Measurements from ENCODE around the gene ADORA3.

The ADORA3 gene

DNA sequence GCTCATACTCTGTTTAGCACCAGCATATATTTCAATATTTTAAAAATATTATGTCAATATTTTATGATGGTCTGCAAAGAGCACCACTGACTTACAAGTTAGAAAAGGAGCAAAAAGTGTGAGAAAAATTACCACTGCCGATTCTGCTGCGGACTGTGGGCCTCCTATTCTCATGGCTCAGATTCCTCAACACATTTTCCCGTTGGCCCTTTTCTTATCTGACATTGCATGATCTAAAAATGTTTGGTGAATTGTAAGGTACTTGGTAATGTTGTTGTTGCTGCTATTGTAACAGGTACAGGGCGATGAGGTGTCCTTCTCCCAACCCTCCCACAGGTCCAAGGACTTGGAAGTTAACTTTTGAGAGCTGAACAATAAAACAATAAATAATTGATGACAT is 28.9 kb downstream of the ADORA3 start:
- DNase-seq (ENCODE audit: low spot score), result no peak

GRCh38 chr1:111474106-111474505 is 29.3 kb downstream of the ADORA3 start:
- no peak for DNase-seq (ENCODE audit: low spot score)

- no peak for DNase-seq (ENCODE audit: low spot score)
These were observed 31.9 kb downstream of the ADORA3 start for GRCh38 chr1:111471538-111471937.

DNA sequence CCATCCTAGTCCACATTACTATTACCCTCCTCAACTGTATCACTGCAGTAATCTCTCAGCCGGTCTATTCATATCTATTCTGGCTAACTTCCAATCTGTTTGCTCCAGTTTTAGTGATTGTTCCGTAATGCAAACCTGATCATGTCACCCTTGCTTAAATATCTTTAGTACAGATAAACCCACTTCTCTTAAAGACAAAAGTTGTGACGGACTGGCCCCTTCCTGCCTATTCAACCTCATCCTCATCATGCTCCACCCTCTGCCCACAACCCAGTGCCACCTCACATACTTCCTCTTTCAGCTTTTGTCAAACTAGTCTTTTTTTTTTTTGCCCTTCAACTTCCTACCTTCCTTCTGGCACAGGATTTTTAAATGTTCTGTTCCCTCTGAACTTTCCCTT is 32.4 kb downstream of the ADORA3 start:
- no peak for DNase-seq (ENCODE audit: low spot score)

GRCh38 chr1:111470596-111470995 is 32.8 kb downstream of the ADORA3 start:
- no peak for DNase-seq (ENCODE audit: low spot score)

- DNase-seq (ENCODE audit: low spot score), result no peak
These were observed 33.9 kb downstream of the ADORA3 start for GRCh38 chr1:111469539-111469938.

- no peak for DNase-seq (ENCODE audit: low spot score)
These were observed 34.7 kb downstream of the ADORA3 start for GRCh38 chr1:111468717-111469100.

GRCh38 chr1:111467865-111468716 is 35.3 kb downstream of the ADORA3 start:
- DNase-seq (ENCODE audit: low spot score), result no peak

- DNase-seq (ENCODE audit: low spot score), result no peak
These were observed 37.0 kb downstream of the ADORA3 start for GRCh38 chr1:111466480-111466879.

GRCh38 chr1:111465754-111466153 is 37.7 kb downstream of the ADORA3 start:
- no peak for DNase-seq (ENCODE audit: low spot score)

GRCh38 chr1:111463029-111463683 is 40.3 kb downstream of the ADORA3 start:
- DNase-seq (ENCODE audit: low spot score), result no peak

DNA sequence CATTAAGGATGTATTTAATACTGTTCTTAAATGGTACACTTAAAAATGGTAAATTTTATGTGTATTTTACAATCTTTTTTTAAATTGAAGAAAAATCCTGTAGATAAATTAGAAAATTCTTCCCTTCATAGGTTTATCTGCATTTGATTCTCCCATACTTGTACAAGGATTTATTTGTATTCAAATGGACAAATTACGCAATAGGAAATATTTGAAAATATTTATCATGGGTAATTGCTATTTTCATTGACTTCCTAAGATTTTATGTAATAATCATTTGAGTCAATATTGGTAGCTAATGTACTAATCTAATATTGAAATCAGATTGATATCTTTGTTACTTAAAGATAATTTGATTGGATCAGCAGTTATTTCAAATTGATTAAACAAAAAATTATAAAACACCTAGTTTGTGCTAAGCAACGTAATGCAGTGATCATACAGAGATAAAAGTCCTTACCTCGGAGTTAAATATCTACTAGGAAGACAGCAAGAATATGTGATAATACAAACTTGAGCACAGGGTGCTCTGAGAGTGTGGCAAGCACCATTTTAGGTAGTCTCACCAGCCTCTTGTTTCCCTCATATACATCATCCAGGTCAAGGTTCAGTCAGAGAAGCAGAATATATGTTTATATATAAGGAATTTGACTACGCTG is 40.9 kb downstream of the ADORA3 start:
- no peak for DNase-seq (ENCODE audit: low spot score)

DNA sequence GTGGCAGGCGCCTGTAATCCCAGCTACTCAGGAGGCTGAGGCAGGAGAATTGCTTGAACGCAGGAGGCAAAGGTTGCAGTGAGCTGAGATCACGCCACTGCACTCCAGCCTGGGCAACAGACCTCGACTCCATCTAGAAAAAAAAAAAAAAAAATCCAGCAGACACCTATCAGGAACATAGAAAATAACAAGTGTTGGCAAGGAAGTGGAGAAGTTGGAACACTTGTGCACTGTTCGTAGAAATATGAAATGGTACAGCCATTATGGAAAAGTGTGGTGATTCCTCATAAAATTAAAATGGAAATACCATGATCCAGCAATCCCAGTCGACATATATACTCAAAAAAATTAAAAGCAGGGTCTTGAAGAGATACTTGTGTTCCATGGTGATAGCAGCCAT is 41.7 kb downstream of the ADORA3 start:
- no peak for DNase-seq (ENCODE audit: low spot score)

GRCh38 chr1:111455642-111456031 is 47.8 kb downstream of the ADORA3 start:
- DNase-seq (ENCODE audit: low spot score), result no peak

- no peak for DNase-seq (ENCODE audit: low spot score)
These were observed 48.4 kb downstream of the ADORA3 start for GRCh38 chr1:111454859-111455641.

DNA sequence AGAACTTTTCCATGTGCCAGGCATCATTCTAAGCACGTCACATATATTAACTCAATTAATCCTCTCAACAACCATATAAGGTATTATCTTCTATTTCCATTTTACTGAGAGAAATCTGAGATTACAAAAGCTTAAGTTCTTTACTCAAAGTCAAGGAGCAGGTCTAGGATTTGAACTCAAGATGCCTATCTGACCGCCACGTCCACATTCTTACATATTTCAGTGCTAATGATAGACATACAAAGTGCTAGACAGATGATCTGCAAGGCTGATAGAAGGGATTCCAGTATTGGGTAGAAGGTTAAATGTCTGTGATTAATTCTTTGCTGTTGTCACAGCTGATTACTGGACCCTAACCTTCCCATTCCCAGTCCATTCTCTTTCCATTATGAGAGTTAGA is 49.7 kb downstream of the ADORA3 start:
- no peak for DNase-seq (ENCODE audit: low spot score)

DNA sequence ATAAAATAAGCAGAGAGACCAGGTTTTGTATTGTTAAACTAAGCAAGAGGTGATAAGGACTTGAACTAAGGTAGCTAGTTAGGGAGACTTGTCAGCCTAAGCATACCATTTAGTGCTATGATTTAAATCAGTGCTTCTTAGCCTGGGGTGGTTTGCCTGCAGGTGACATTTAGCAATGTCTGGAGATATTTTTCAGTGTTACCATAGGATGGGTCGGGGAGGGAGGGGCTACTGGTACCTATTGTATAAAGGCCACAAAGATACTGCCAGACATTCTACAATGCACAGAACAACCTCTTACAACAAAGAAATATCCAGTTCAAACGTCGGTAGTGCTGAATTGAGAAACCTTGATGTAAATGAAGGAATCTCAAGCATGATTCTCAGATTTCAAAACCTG is 50.9 kb downstream of the ADORA3 start:
- DNase-seq (ENCODE audit: low spot score), result no peak

DNA sequence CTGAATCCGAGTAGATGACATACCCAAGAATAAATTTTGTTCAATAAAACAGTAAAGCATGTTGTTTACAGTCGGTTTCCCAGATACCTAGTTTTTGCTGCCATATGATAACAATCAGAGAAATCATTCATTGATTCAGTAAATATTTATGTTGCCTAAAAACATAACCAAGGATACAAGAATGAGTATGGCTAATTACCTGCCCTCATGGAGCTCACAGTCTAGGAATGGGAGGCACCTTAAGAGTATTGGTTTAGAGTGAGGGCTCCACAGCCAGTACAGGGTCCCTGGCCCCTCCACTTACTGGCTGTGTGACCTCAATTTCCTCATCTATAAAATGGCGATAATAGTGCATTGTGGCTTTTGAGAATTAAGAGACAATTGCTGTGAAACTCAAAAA is 53.2 kb downstream of the ADORA3 start:
- no peak for DNase-seq (ENCODE audit: low spot score)

DNA sequence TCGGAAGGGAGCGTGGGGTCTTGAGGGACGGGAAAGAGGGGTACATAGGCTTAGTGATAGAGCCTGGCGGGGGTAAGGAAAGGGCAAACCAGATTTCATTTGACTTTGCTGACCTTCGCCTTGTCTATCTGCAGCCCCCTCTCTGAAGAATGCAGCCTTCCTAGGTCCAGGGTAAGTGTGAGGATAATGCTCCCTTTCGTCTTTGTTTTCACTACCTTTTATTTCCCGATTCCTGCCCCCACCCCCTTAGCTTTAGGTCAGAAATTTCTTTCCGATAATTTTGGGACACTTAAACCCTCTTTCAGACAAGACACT is 53.8 kb downstream of the ADORA3 start:
- no peak for DNase-seq (ENCODE audit: low spot score)

All from HuH-7.5 (cell line).